Mammary epithelial cell (primary cell): ENCODE data around the gene SAMSN1.

Experiments used
- EZH2 ChIP-seq: IDR thresholded peaks from 2 replicates; pipeline ENCODE4 v1.6.1; 2012; ENCODE audit warnings: low read length, inconsistent platforms, borderline replicate concordance
- TF ChIP-seq, protein P1 (sequence below), 2 donors: IDR thresholded peaks in 1 of 2; conservative IDR thresholded peaks in 1 of 2; 2 replicates each; pipeline ENCODE4 v1.5.1; 2011 to 2012; ENCODE audit warnings: inconsistent platforms in 2 of 2, low read length in 2 of 2, mild to moderate bottlenecking in 2 of 2, control low read depth in 1 of 2, low read depth in 1 of 2; ENCODE audit not compliant: insufficient read depth in 1 of 2; ENCODE audit errors: extremely low read depth in 1 of 2

DNA sequence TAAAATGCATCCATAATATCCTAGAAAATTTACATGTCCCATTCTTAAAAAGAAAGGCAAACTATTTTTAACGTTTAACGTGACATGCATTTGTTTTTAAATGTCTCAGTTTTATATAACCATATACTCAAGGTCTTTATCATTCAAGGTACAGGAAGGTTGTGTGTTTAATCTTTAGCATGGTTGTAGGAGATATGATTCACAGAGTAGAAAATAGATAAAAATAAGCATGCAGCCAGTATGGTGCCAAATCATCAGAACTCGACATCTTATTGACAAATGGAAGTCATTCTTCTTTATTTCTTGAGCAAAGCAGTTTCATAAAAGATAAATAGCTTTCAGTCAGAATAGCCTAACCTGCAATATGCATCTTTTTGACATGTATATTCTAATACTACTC is 51.0 kb downstream of the SAMSN1 start:
- TF ChIP-seq, protein P1, sequence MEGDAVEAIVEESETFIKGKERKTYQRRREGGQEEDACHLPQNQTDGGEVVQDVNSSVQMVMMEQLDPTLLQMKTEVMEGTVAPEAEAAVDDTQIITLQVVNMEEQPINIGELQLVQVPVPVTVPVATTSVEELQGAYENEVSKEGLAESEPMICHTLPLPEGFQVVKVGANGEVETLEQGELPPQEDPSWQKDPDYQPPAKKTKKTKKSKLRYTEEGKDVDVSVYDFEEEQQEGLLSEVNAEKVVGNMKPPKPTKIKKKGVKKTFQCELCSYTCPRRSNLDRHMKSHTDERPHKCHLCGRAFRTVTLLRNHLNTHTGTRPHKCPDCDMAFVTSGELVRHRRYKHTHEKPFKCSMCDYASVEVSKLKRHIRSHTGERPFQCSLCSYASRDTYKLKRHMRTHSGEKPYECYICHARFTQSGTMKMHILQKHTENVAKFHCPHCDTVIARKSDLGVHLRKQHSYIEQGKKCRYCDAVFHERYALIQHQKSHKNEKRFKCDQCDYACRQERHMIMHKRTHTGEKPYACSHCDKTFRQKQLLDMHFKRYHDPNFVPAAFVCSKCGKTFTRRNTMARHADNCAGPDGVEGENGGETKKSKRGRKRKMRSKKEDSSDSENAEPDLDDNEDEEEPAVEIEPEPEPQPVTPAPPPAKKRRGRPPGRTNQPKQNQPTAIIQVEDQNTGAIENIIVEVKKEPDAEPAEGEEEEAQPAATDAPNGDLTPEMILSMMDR (conservative IDR thresholded peaks at IDR 0.05 in 1 of 2, IDR thresholded peaks at IDR 0.05 in 1 of 2; ENCODE audit: extremely low read depth in 1 of 2, insufficient read depth in 1 of 2, low read depth in 1 of 2, low read length in 2 of 2), result no peak
- no peak for TF ChIP-seq EZH2
